SK-N-DZ (cell line): ENCODE data around the gene HINT3.
"Not testable (repeated sequence)": the region's sequence is repeated elsewhere in the genome, so short reads cannot be mapped to it uniquely, and the experiment has no call there.

Experiments
- DNase-seq: peaks from one replicate; pipeline ENCODE4 v3.0.0-alpha.2; 2015; ENCODE audit warnings: low spot score

Gene HINT3

GRCh38 chr6:125939791-125940190 lies 16.8 kb upstream of the HINT3 start:
- DNase-seq = no peak

GRCh38 chr6:125940247-125941041 lies 16.1 kb upstream of the HINT3 start:
- no peak for DNase-seq

GRCh38 chr6:125942672-125943527 lies 13.7 kb upstream of the HINT3 start:
- no peak for DNase-seq

- no peak for DNase-seq
These were observed 12.8 kb upstream of the HINT3 start for GRCh38 chr6:125943528-125944433.

GRCh38 chr6:125944434-125944816 lies 12.1 kb upstream of the HINT3 start:
- DNase-seq = no peak

GRCh38 chr6:125944896-125945295 lies 11.7 kb upstream of the HINT3 start:
- DNase-seq = no peak

- DNase-seq = no peak
These were observed 11.0 kb upstream of the HINT3 start for GRCh38 chr6:125945378-125946141.

- no peak for DNase-seq
These were observed 9.0 kb upstream of the HINT3 start for GRCh38 chr6:125947615-125948014.

- no peak for DNase-seq
These were observed 8.1 kb upstream of the HINT3 start for GRCh38 chr6:125948455-125948854.

- DNase-seq = no peak
These were observed 7.5 kb upstream of the HINT3 start for GRCh38 chr6:125949069-125949468.

- DNase-seq = no peak
These were observed 6.3 kb upstream of the HINT3 start for GRCh38 chr6:125950293-125950692.

GRCh38 chr6:125950716-125951115 lies 5.9 kb upstream of the HINT3 start:
- not testable (repeated sequence) for DNase-seq

- no peak for DNase-seq
These were observed 5.2 kb upstream of the HINT3 start for GRCh38 chr6:125951323-125951722.

- no peak for DNase-seq
These were observed 3.6 kb upstream of the HINT3 start for GRCh38 chr6:125952764-125953501.

- peak; percentile 29 for DNase-seq
These were observed 3.1 kb upstream of the HINT3 start for GRCh38 chr6:125953502-125953875.

- DNase-seq = no peak
These were observed 1.7 kb upstream of the HINT3 start for GRCh38 chr6:125954735-125955339.

- no peak for DNase-seq
These were observed 597 bp upstream of the HINT3 start for GRCh38 chr6:125955973-125956372.

- DNase-seq = no peak
These were observed 772 bp downstream of the HINT3 start for GRCh38 chr6:125957391-125957693.

- no peak for DNase-seq
These were observed 1.3 kb downstream of the HINT3 start for GRCh38 chr6:125957845-125958244.

- no peak for DNase-seq
These were observed 2.5 kb downstream of the HINT3 start for GRCh38 chr6:125959041-125959440.
